ENCODE measurements around the gene GALNT9.
"Not testable (repeated sequence)": the region's sequence is repeated elsewhere in the genome, so short reads cannot be mapped to it uniquely, and the experiment has no call there.

Gene GALNT9

DNA sequence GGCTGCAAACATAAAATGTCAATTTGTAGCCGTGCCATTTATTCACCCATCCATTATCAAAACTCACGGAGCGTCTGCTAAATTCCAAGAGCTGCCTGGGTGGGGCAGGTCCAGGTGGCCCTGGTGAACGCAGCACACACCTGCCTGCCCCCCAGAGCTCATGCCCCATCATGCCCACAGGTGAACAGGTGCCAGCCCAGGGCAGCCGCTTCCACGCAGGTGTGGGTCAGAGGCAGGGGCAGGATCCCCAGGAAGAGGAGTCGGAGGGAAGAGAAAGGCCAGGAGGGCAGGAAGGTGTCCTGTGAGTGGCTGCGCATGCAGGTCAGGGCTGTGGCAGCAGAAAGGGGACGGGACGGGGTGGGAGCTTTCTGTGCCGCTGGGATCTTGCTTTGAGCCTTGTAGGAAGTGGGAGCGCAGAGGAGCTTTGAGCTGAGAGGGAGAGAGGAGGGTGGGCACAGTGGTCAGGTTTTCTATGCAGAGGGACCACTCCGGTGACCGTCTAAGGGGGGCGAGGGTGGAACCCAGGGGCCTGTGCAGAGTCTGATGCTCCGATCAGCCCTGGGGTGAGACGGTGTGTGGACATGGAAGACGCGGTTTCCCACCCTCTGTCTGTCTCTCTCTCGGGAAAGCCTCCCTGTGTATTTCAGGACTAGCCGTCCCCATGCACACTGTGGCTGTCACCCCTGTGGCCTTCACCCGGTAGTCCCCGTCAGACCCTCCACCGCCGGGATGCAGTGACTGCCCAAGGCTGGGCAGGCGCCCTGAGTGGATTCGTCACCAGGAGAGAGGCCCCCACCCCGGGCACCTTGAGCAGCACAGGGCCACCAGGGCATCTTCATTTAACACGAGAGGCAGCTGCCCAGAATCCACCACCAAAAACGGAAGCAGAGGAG is 26.7 kb downstream of the GALNT9 start:
- Histone ChIP-seq H3K27ac (ENCODE audit: low read length) (no peak overlapping the region), H3K27me3 (ENCODE audit: control insufficient read depth, insufficient read depth, low read length) (peaks cover 39% of the 10 kb centered on the region), H3K36me3 (ENCODE audit: control insufficient read depth, low read depth, low read length) (no peaks in the 10 kb centered on the region), H3K9me3 (ENCODE audit: control insufficient read depth, low read depth, low read length) (no peaks in the 10 kb centered on the region), H3K9ac (ENCODE audit: low read length) (no peak overlapping the region), H3K4me3 (ENCODE audit: low read length) (no peak overlapping the region), H3K4me1 (ENCODE audit: control insufficient read depth, low read depth, low read length) (no peaks in the 10 kb centered on the region)

GRCh38 chr12:132300789-132301722 is 28.3 kb downstream of the GALNT9 start:
- H3K9me3 ChIP-seq (ENCODE audit: control insufficient read depth, low read depth, low read length) = no peaks in the 10 kb centered on the region
- H3K27ac ChIP-seq (ENCODE audit: low read length) = no peak overlapping the region
- no peaks in the 10 kb centered on the region for H3K4me1 ChIP-seq (ENCODE audit: control insufficient read depth, low read depth, low read length)
- H3K36me3 ChIP-seq (ENCODE audit: control insufficient read depth, low read depth, low read length) = no peaks in the 10 kb centered on the region
- peaks cover 43% of the 10 kb centered on the region for H3K27me3 ChIP-seq (ENCODE audit: control insufficient read depth, insufficient read depth, low read length)
- H3K4me3 ChIP-seq (ENCODE audit: low read length) = no peak overlapping the region
- H3K9ac ChIP-seq (ENCODE audit: low read length) = no peak overlapping the region

GRCh38 chr12:132296063-132296462 is 33.3 kb downstream of the GALNT9 start:
- Histone ChIP-seq H3K9ac (ENCODE audit: low read length) (no peak overlapping the region), H3K27ac (ENCODE audit: low read length) (no peak overlapping the region), H3K4me3 (ENCODE audit: low read length) (no peak overlapping the region), H3K27me3 (ENCODE audit: control insufficient read depth, insufficient read depth, low read length) (peaks cover 60% of the 10 kb centered on the region), H3K36me3 (ENCODE audit: control insufficient read depth, low read depth, low read length) (no peaks in the 10 kb centered on the region), H3K9me3 (ENCODE audit: control insufficient read depth, low read depth, low read length) (no peaks in the 10 kb centered on the region), H3K4me1 (ENCODE audit: control insufficient read depth, low read depth, low read length) (no peaks in the 10 kb centered on the region)

GRCh38 chr12:132295561-132295960 is 33.8 kb downstream of the GALNT9 start:
- H3K27me3 ChIP-seq (ENCODE audit: control insufficient read depth, insufficient read depth, low read length) = peaks cover 55% of the 10 kb centered on the region
- H3K27ac ChIP-seq (ENCODE audit: low read length); H3K9ac ChIP-seq (ENCODE audit: low read length); H3K4me3 ChIP-seq (ENCODE audit: low read length); H3K36me3 ChIP-seq (ENCODE audit: control insufficient read depth, low read depth, low read length); H3K4me1 ChIP-seq (ENCODE audit: control insufficient read depth, low read depth, low read length); H3K9me3 ChIP-seq (ENCODE audit: control insufficient read depth, low read depth, low read length): not testable (repeated sequence)

DNA sequence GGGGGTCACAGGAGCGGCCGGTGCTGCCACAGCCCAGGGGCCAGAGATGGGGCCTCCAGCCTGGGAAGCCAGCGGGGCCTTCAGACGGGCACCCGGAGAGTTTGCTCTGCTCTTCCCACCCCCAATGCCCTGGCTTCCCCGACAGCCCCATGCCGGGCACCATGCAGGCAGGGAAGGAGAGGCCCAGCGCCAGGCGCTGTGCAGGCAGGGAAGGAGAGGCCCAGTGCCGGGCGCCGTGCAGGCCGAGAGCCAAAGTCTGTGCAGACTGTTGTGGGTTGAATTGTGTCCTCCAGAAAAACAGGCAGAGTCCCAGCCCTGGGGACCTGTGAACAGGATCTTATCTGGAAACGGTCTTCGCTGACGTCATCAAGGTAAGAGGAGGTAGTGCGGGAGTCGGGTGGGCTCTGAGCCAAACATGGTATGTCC is 34.3 kb downstream of the GALNT9 start:
- H3K36me3 ChIP-seq (ENCODE audit: control insufficient read depth, low read depth, low read length) = no peaks in the 10 kb centered on the region
- no peaks in the 10 kb centered on the region for H3K4me1 ChIP-seq (ENCODE audit: control insufficient read depth, low read depth, low read length)
- no peaks in the 10 kb centered on the region for H3K9me3 ChIP-seq (ENCODE audit: control insufficient read depth, low read depth, low read length)
- no peak overlapping the region for H3K27ac ChIP-seq (ENCODE audit: low read length)
- no peak overlapping the region for H3K4me3 ChIP-seq (ENCODE audit: low read length)
- H3K27me3 ChIP-seq (ENCODE audit: control insufficient read depth, insufficient read depth, low read length) = peaks cover 57% of the 10 kb centered on the region
- H3K9ac ChIP-seq (ENCODE audit: low read length) = no peak overlapping the region

- no peak overlapping the region for H3K4me3 ChIP-seq (ENCODE audit: low read length)
- H3K27ac ChIP-seq (ENCODE audit: low read length) = no peak overlapping the region
- H3K36me3 ChIP-seq (ENCODE audit: control insufficient read depth, low read depth, low read length) = no peaks in the 10 kb centered on the region
- H3K9ac ChIP-seq (ENCODE audit: low read length) = no peak overlapping the region
- no peaks in the 10 kb centered on the region for H3K9me3 ChIP-seq (ENCODE audit: control insufficient read depth, low read depth, low read length)
- H3K27me3 ChIP-seq (ENCODE audit: control insufficient read depth, insufficient read depth, low read length) = peaks cover 64% of the 10 kb centered on the region
- no peaks in the 10 kb centered on the region for H3K4me1 ChIP-seq (ENCODE audit: control insufficient read depth, low read depth, low read length)
These were observed 35.0 kb downstream of the GALNT9 start for GRCh38 chr12:132294121-132295034.

- Histone ChIP-seq H3K9me3 (ENCODE audit: control insufficient read depth, low read depth, low read length) (no peaks in the 10 kb centered on the region), H3K4me3 (ENCODE audit: low read length) (no peak overlapping the region), H3K27ac (ENCODE audit: low read length) (no peak overlapping the region), H3K4me1 (ENCODE audit: control insufficient read depth, low read depth, low read length) (no peaks in the 10 kb centered on the region), H3K27me3 (ENCODE audit: control insufficient read depth, insufficient read depth, low read length) (peaks cover 75% of the 10 kb centered on the region), H3K9ac (ENCODE audit: low read length) (no peak overlapping the region), H3K36me3 (ENCODE audit: control insufficient read depth, low read depth, low read length) (no peaks in the 10 kb centered on the region)
These were observed 36.8 kb downstream of the GALNT9 start for GRCh38 chr12:132292328-132293319.

- Histone ChIP-seq H3K4me1 (ENCODE audit: control insufficient read depth, low read depth, low read length) (no peaks in the 10 kb centered on the region), H3K27me3 (ENCODE audit: control insufficient read depth, insufficient read depth, low read length) (peaks cover 73% of the 10 kb centered on the region), H3K9me3 (ENCODE audit: control insufficient read depth, low read depth, low read length) (no peaks in the 10 kb centered on the region), H3K36me3 (ENCODE audit: control insufficient read depth, low read depth, low read length) (no peaks in the 10 kb centered on the region), H3K4me3 (ENCODE audit: low read length) (no peak overlapping the region), H3K27ac (ENCODE audit: low read length) (no peak overlapping the region), H3K9ac (ENCODE audit: low read length) (no peak overlapping the region)
These were observed 37.8 kb downstream of the GALNT9 start for GRCh38 chr12:132291402-132292175.

DNA sequence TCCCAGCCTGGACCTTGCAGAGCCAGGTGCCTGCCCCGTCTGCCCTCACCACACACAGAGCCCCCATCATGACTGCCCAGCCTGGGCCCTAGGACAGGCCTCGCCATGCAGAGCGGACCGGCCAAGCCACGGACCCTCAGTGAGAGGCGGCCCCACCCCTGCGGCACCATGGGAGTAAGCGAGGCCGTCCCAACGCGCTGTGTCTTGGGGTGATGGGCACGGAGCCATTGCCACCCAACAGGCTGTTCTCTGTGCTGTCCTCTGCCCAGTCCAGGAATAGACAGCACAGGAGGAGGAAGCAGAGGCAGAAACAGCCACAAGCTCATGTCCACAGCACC is 39.2 kb downstream of the GALNT9 start:
- Histone ChIP-seq H3K9me3 (ENCODE audit: control insufficient read depth, low read depth, low read length) (no peaks in the 10 kb centered on the region), H3K27me3 (ENCODE audit: control insufficient read depth, insufficient read depth, low read length) (peaks cover 75% of the 10 kb centered on the region), H3K27ac (ENCODE audit: low read length) (no peak overlapping the region)

More for the DNA sequence above, 39.2 kb downstream of the GALNT9 start:
- Histone ChIP-seq H3K36me3 (ENCODE audit: control insufficient read depth, low read depth, low read length) (no peaks in the 10 kb centered on the region), H3K4me3 (ENCODE audit: low read length) (no peak overlapping the region), H3K4me1 (ENCODE audit: control insufficient read depth, low read depth, low read length) (peaks cover 4% of the 10 kb centered on the region), H3K9ac (ENCODE audit: low read length) (no peak overlapping the region)

Data from iPS-18a (cell line).